HepG2 (cell line): Measurements from ENCODE around the gene ZNF184. TPM values are rescaled to one million over a fixed set of nuclear protein-coding genes. Genes with fewer than 3 reads are reported as not detected.

ENCODE experiments used
- CHD2 ChIP-seq: IDR thresholded peaks from 2 replicates; pipeline ENCODE4 v1.6.1; 2011; ENCODE audit warnings: low read depth, low read length, improper control_type of control experiment
- GATA4 ChIP-seq: sonication (generic); IDR thresholded peaks from 2 replicates; pipeline ENCODE4 v1.6.1; 2016; ENCODE audit warnings: antibody characterized with exemption, low read depth, borderline replicate concordance
- MAFG ChIP-seq: sonication (generic); formaldehyde crosslinking; IDR thresholded peaks from 2 replicates; pipeline ENCODE4 v1.5.1; 2020; ENCODE audit warnings: mild to moderate bottlenecking, missing genetic modification reagents
- NPAS2 ChIP-seq: sonication (generic); formaldehyde crosslinking; IDR thresholded peaks from 2 replicates; pipeline ENCODE4 v1.8.0; 2022; ENCODE audit warnings: mild to moderate bottlenecking, missing genetic modification reagents, borderline replicate concordance
- PBX3 ChIP-seq: sonication (generic); formaldehyde crosslinking; IDR thresholded peaks from 2 replicates; pipeline ENCODE4 v1.8.1; 2023; ENCODE audit warnings: missing genetic modification reagents, inconsistent platforms, borderline replicate concordance
- SIN3A ChIP-seq: IDR thresholded peaks from 2 replicates; pipeline ENCODE4 v1.6.1; 2011; ENCODE audit warnings: low read depth, mild to moderate bottlenecking, control low read depth, low read length, borderline replicate concordance
- TERF1 ChIP-seq: sonication (generic); formaldehyde crosslinking; IDR thresholded peaks from 2 replicates; pipeline ENCODE4 v1.8.0; 2022; ENCODE audit warnings: mild to moderate bottlenecking, missing genetic modification reagents, moderate library complexity
- ZMAT5 ChIP-seq: sonication (generic); formaldehyde crosslinking; IDR thresholded peaks from 2 replicates; pipeline ENCODE4 v1.5.0; 2020; ENCODE audit warnings: mild to moderate bottlenecking, low read depth, missing genetic modification reagents, borderline replicate concordance
- ZMYM2 ChIP-seq: sonication (generic); formaldehyde crosslinking; IDR thresholded peaks from 2 replicates; pipeline ENCODE4 v1.8.0; 2022; ENCODE audit warnings: mild to moderate bottlenecking, missing genetic modification reagents
- ZNF430 ChIP-seq: sonication (generic); formaldehyde crosslinking; IDR thresholded peaks from 2 replicates; pipeline ENCODE4 v1.9.0; 2021; ENCODE audit warnings: mild to moderate bottlenecking, missing genetic modification reagents
- ZNF503 ChIP-seq: sonication (generic); formaldehyde crosslinking; IDR thresholded peaks from 2 replicates; pipeline ENCODE4 v1.4.0; 2020; ENCODE audit warnings: missing genetic modification reagents
- ZNF530 ChIP-seq: sonication (generic); formaldehyde crosslinking; IDR thresholded peaks from 2 replicates; pipeline ENCODE4 v1.5.0; 2020; ENCODE audit warnings: low read depth, mild to moderate bottlenecking, missing genetic modification reagents
- ZNF710 ChIP-seq: sonication (generic); formaldehyde crosslinking; IDR thresholded peaks from 2 replicates; pipeline ENCODE4 v1.5.0; 2020; ENCODE audit warnings: mild to moderate bottlenecking, missing genetic modification reagents, borderline replicate concordance
- ZNF800 ChIP-seq: sonication (generic); formaldehyde crosslinking; IDR thresholded peaks from 2 replicates; pipeline ENCODE4 v1.4.0; 2020; ENCODE audit warnings: missing genetic modification reagents
- ZUFSP ChIP-seq: sonication (generic); formaldehyde crosslinking; IDR thresholded peaks from 2 replicates; pipeline ENCODE4 v1.9.0; 2021; ENCODE audit warnings: missing genetic modification reagents, mild to moderate bottlenecking, borderline replicate concordance
- ZZZ3 ChIP-seq: sonication (generic); formaldehyde crosslinking; IDR thresholded peaks from 2 replicates; pipeline ENCODE4 v1.4.0; 2020; ENCODE audit warnings: missing genetic modification reagents, mild to moderate bottlenecking, borderline replicate concordance
- polyA plus RNA-seq, 8 experiments: library from polyadenylated mRNA; depleted of rRNA in 3 of 8; stranded (reverse) in 7 of 8; unstranded in 1 of 8; fragments of >200 nt; fragmentation: Illumina TruSeq in 4 of 8; extraction: Trizol in 4 of 8; gene quantifications; 2 replicates each; pipeline versions ENCODE4 v1.2.1 to v1.2.3, GENCODE V29; 2011 to 2016; ENCODE audit warnings: low read depth in 4 of 8, missing spikeins in 1 of 8, mixed read lengths in 1 of 8; ENCODE audit not compliant: insufficient read depth in 1 of 8
- total RNA-seq, 5 experiments: library from RNA; depleted of rRNA; stranded (reverse); fragments of >200 nt; fragmentation: Illumina TruSeq; extraction: Trizol; gene quantifications; 2 replicates each; pipeline ENCODE4 v1.2.3, GENCODE V29; 2016; ENCODE audit warnings: low read depth in 1 of 5

ZNF184 gene
- total and polyA plus RNA-seq, 2 of the 13 experiments (the other 11 are each of a cell fraction or from before 2014, with no cell fraction given), result 2.1 to 10.1 TPM

- TF ChIP-seq ZUFSP (CRISPR knock-in tag) (no peak), TERF1 (CRISPR knock-in tag) (no peak), ZMYM2 (CRISPR knock-in tag) (peak; percentile 79; the same call in 1 of the 2 replicates), NPAS2 (CRISPR knock-in tag) (no peak), MAFG (CRISPR knock-in tag) (no peak), PBX3 (CRISPR knock-in tag) (no peak), SIN3A (no peak), GATA4 (no peak), CHD2 (no peak), ZMAT5 (no peak), ZNF710 (CRISPR knock-in tag) (no peak), ZZZ3 (CRISPR knock-in tag) (no peak), ZNF530 (CRISPR knock-in tag) (no peak), ZNF503 (CRISPR knock-in tag) (no peak; the same call in 1 of the 2 replicates), ZNF800 (no peak), ZNF430 (CRISPR knock-in tag) (peak; percentile 16; the same call in 1 of the 2 replicates)
Measured at GRCh38 chr6:27502508-27503435, 29.9 kb upstream of the ZNF184 start (continued).
